ENCODE data around the gene EPHB1.

Gene EPHB1

GRCh38 chr3:135301670-135302069 is 506.6 kb downstream of the EPHB1 start:
- DNase-seq (ENCODE audit: low read depth), result no peak
- H3K4me3 ChIP-seq (ENCODE audit: low read depth, low read length), result no peak overlapping the region

GRCh38 chr3:135304378-135304777 is 509.3 kb downstream of the EPHB1 start:
- DNase-seq (ENCODE audit: low read depth), result no peak
- no peak overlapping the region for H3K4me3 ChIP-seq (ENCODE audit: low read depth, low read length)

Measured in skeletal muscle cell (primary cell).